ENCODE measurements around the gene TOX2. TPM values are rescaled to one million over a fixed set of nuclear protein-coding genes. Genes with fewer than 3 reads are reported as not detected.

The TOX2 gene
- total RNA-seq, 4 donors from 2014 or later: 0.40 to 3.0 (median 1.6) TPM

- no peaks in the 10 kb centered on the region for H3K36me3 ChIP-seq
- no peaks in the 10 kb centered on the region for H3K9me3 ChIP-seq
- no peak for DNase-seq (ENCODE audit: low spot score in 2 of 2)
- no peak overlapping the region for H3K27ac ChIP-seq
- no peak for TF ChIP-seq CTCF (IDR thresholded peaks at IDR 0.05)
- WGBS: 92% methylated on average over 3 of the region's 3 CpGs
- H3K27me3 ChIP-seq: peaks cover 6% of the 10 kb centered on the region
- H3K4me3 ChIP-seq: no peak overlapping the region
- no peaks in the 10 kb centered on the region for H3K4me1 ChIP-seq
These were observed 5.4 kb upstream of the TOX2 start for GRCh38 chr20:43909211-43909610.

- Histone ChIP-seq H3K4me1 (no peaks in the 10 kb centered on the region), H3K9me3 (no peaks in the 10 kb centered on the region), H3K27ac (no peak overlapping the region), H3K36me3 (no peaks in the 10 kb centered on the region), H3K27me3 (peaks cover 11% of the 10 kb centered on the region), H3K4me3 (no peak overlapping the region)
- no peak for TF ChIP-seq POLR2A (IDR thresholded peaks at IDR 0.05)
- no peak for DNase-seq (ENCODE audit: low spot score in 2 of 2)
- WGBS: 72% methylated on average over 5 of the region's 5 CpGs
These were observed 4.9 kb upstream of the TOX2 start for GRCh38 chr20:43909720-43910119.

- peaks cover 20% of the 10 kb centered on the region for H3K27me3 ChIP-seq
- WGBS: 92% methylated on average over 4 of the region's 4 CpGs
These were observed 4.1 kb upstream of the TOX2 start for GRCh38 chr20:43910564-43910963.

GRCh38 chr20:43911066-43911465 is 3.6 kb upstream of the TOX2 start:
- TF ChIP-seq POLR2A (IDR thresholded peaks at IDR 0.05) (no peak), EP300 (IDR thresholded peaks at IDR 0.05) (no peak), POLR2AphosphoS5 (IDR thresholded peaks at IDR 0.05) (no peak), CTCF (IDR thresholded peaks at IDR 0.05) (no peak)
- H3K4me1 ChIP-seq: peaks cover 12% of the 10 kb centered on the region
- H3K36me3 ChIP-seq: no peaks in the 10 kb centered on the region
- no peaks in the 10 kb centered on the region for H3K9me3 ChIP-seq
- H3K27ac ChIP-seq: no peak overlapping the region
- WGBS: 39% methylated on average over 2 of the region's 2 CpGs
- no peak for DNase-seq (ENCODE audit: low spot score in 2 of 2)
- no peak overlapping the region for H3K4me3 ChIP-seq
- peaks cover 25% of the 10 kb centered on the region for H3K27me3 ChIP-seq

More at GRCh38 chr20:43910564-43910963, 4.1 kb upstream of the TOX2 start:
- no peak for DNase-seq (ENCODE audit: low spot score in 2 of 2)
- no peak overlapping the region for H3K27ac ChIP-seq
- no peaks in the 10 kb centered on the region for H3K9me3 ChIP-seq
- H3K4me3 ChIP-seq: no peak overlapping the region
- peaks cover 7% of the 10 kb centered on the region for H3K4me1 ChIP-seq
- no peaks in the 10 kb centered on the region for H3K36me3 ChIP-seq
- no peak for TF ChIP-seq EP300 (IDR thresholded peaks at IDR 0.05)
- TF ChIP-seq CTCF (IDR thresholded peaks at IDR 0.05): no peak
- no peak for TF ChIP-seq POLR2AphosphoS5 (IDR thresholded peaks at IDR 0.05)
- no peak for TF ChIP-seq POLR2A (IDR thresholded peaks at IDR 0.05)

GRCh38 chr20:43913291-43914025 is 1.2 kb upstream of the TOX2 start:
- peaks cover 45% of the 10 kb centered on the region for H3K27me3 ChIP-seq
- WGBS: 97% methylated on average over 3 of the region's 3 CpGs
- no peak overlapping the region for H3K4me3 ChIP-seq
- no peaks in the 10 kb centered on the region for H3K36me3 ChIP-seq
- TF ChIP-seq POLR2A (IDR thresholded peaks at IDR 0.05) (no peak), CTCF (IDR thresholded peaks at IDR 0.05) (no peak), POLR2AphosphoS5 (IDR thresholded peaks at IDR 0.05) (no peak), EP300 (IDR thresholded peaks at IDR 0.05) (no peak)
- no peak overlapping the region for H3K27ac ChIP-seq
- no peak for DNase-seq (ENCODE audit: low spot score in 2 of 2)
- H3K4me1 ChIP-seq: peaks cover 15% of the 10 kb centered on the region
- no peaks in the 10 kb centered on the region for H3K9me3 ChIP-seq
